H1 (cell line): Measurements from ENCODE around the gene GNAT2. TPM values are rescaled to one million over a fixed set of nuclear protein-coding genes. Genes with fewer than 3 reads are reported as not detected.

Experiments used
- CTCF ChIA-PET: fragments of 300-600 bp; sonication (Branson Sonifier 250); formaldehyde crosslinking; loops from one replicate; lab custom pipeline; 2021; ENCODE audit not compliant: partially characterized antibody; lab: Charles Lee
- POLR2A ChIA-PET: fragments of 300-600 bp; sonication (Branson Sonifier 250); formaldehyde crosslinking; loops from one replicate; lab custom pipeline; 2021; ENCODE audit warnings: inconsistent platforms; ENCODE audit not compliant: partially characterized antibody; lab: Charles Lee
- DNase-seq, 2 experiments: peaks; one replicate each; pipeline versions ENCODE4 v3.0.0 to v3.0.0-alpha.2; 2010 to 2022; ENCODE audit warnings: low spot score in 2 of 2, low read depth in 1 of 2, mixed read lengths in 1 of 2
- FAIRE-seq: peaks from 2 replicates; lab custom pipeline; 2011; peaks lifted over from hg19 to GRCh38; lab: Jason Lieb, UNC
- H2AFZ ChIP-seq: 2 replicates; pipeline ENCODE4 v1.8.1; 2012; ENCODE audit warnings: low read length, inconsistent platforms
- H2AK5ac ChIP-seq: 2 replicates; pipeline ENCODE4 v1.6.1; 2013; ENCODE audit warnings: low read depth, low read length
- H2BK120ac ChIP-seq: replicated peaks from 2 replicates; pipeline ENCODE3; 2013; ENCODE audit warnings: low read depth, low read length, inconsistent platforms
- H2BK12ac ChIP-seq: 2 replicates; pipeline ENCODE4 v1.6.1; 2013; ENCODE audit warnings: low read depth, low read length
- H2BK15ac ChIP-seq: 2 replicates; pipeline ENCODE4 v1.6.1; 2013; ENCODE audit warnings: low read length
- H2BK20ac ChIP-seq: 2 replicates; pipeline ENCODE4 v1.6.1; 2013; ENCODE audit warnings: low read length
- H2BK5ac ChIP-seq: 2 replicates; pipeline ENCODE4 v1.6.1; 2013; ENCODE audit warnings: low read depth, low read length
- H3K14ac ChIP-seq: 2 replicates; pipeline ENCODE4 v1.6.1; 2013; ENCODE audit warnings: inconsistent platforms; ENCODE audit not compliant: insufficient read length
- H3K18ac ChIP-seq: 2 replicates; pipeline ENCODE4 v1.6.1; 2013; ENCODE audit warnings: low read length; ENCODE audit errors: extremely low read depth
- H3K23ac ChIP-seq: 2 replicates; pipeline ENCODE4 v1.6.1; 2013; ENCODE audit warnings: inconsistent platforms; ENCODE audit not compliant: insufficient read length
- H3K23me2 ChIP-seq: 2 replicates; pipeline ENCODE4 v1.6.1; 2013; ENCODE audit warnings: low read depth, low read length
- H3K27ac ChIP-seq: 2 replicates; pipeline ENCODE4 v1.6.1; 2011; ENCODE audit warnings: low read depth, low read length, inconsistent platforms
- H3K27me3 ChIP-seq, 4 experiments: replicated peaks in 1 of 4; 1 replicate in 1 of 4; 2 replicates in 3 of 4; pipeline versions ENCODE4 v1.6.1 to v1.8.1; 2011 to 2013; ENCODE audit warnings: low read length in 3 of 4, mild to moderate bottlenecking in 3 of 4, inconsistent platforms in 2 of 4, mixed read lengths in 2 of 4, moderate library complexity in 1 of 4; ENCODE audit not compliant: control insufficient read depth in 3 of 4, insufficient read depth in 3 of 4; ENCODE audit errors: extremely low read depth in 1 of 4
- H3K36me3 ChIP-seq, 4 experiments: 2 replicates each; pipeline versions ENCODE4 v1.6.1 to v1.8.1; 2011 to 2013; ENCODE audit warnings: mild to moderate bottlenecking in 4 of 4, low read length in 3 of 4, moderate library complexity in 2 of 4, control low read depth in 1 of 4, inconsistent platforms in 1 of 4; ENCODE audit not compliant: insufficient read depth in 4 of 4, control insufficient read depth in 2 of 4
- H3K4ac ChIP-seq: replicated peaks from 2 replicates; pipeline ENCODE3; 2013; ENCODE audit warnings: low read length, low read depth, mixed read lengths, inconsistent platforms; ENCODE audit not compliant: insufficient read length
- H3K4me1 ChIP-seq, 4 experiments: replicated peaks in 1 of 4; 1 replicate in 1 of 4; 2 replicates in 3 of 4; pipeline versions ENCODE4 v1.6.1 to v1.8.1; 2011 to 2013; ENCODE audit warnings: low read length in 3 of 4, inconsistent platforms in 2 of 4, mixed read lengths in 1 of 4; ENCODE audit not compliant: insufficient read depth in 4 of 4, control insufficient read depth in 3 of 4
- H3K4me2 ChIP-seq, 2 experiments: 2 replicates each; pipeline versions ENCODE4 v1.6.1 to v1.8.1; 2011 to 2013; ENCODE audit warnings: low read depth in 2 of 2, low read length in 2 of 2, control low read depth in 1 of 2, inconsistent platforms in 1 of 2, mild to moderate bottlenecking in 1 of 2; ENCODE audit not compliant: insufficient read depth in 1 of 2
- H3K4me3 ChIP-seq, 4 experiments: fragments of 200-600, 300-600 bp in 1 of 4; sonication (generic), shearing (Covaris generic), sonication (Bioruptor Twin) in 1 of 4; 2 replicates each; pipeline versions ENCODE4 v1.5.1 to v1.8.1; 2011 to 2016; ENCODE audit warnings: low read length in 4 of 4, low read depth in 3 of 4, control low read depth in 2 of 4, inconsistent platforms in 2 of 4, mild to moderate bottlenecking in 2 of 4, mixed read lengths in 1 of 4, moderate library complexity in 1 of 4; ENCODE audit not compliant: insufficient read depth in 2 of 4; ENCODE audit errors: extremely low read depth in 1 of 4
- H3K56ac ChIP-seq: replicated peaks from 2 replicates; pipeline ENCODE3; 2013; ENCODE audit warnings: low read depth, mild to moderate bottlenecking, mixed read lengths, low read length, inconsistent platforms; ENCODE audit not compliant: insufficient read length
- H3K79me1 ChIP-seq: 2 replicates; pipeline ENCODE4 v1.6.1; 2013; ENCODE audit warnings: low read depth, low read length, control low read depth
- H3K79me2 ChIP-seq, 2 experiments: 2 replicates each; pipeline versions ENCODE4 v1.6.1 to v1.8.1; 2012 to 2013; ENCODE audit warnings: low read length in 2 of 2, mild to moderate bottlenecking in 2 of 2, inconsistent platforms in 1 of 2; ENCODE audit not compliant: insufficient read depth in 2 of 2, control insufficient read depth in 1 of 2
- H3K9ac ChIP-seq, 4 experiments: replicated peaks in 1 of 4; 1 replicate in 1 of 4; 2 replicates in 3 of 4; pipeline versions ENCODE4 v1.6.1 to v1.8.1; 2011 to 2013; ENCODE audit warnings: low read depth in 3 of 4, low read length in 3 of 4, control low read depth in 2 of 4, mild to moderate bottlenecking in 2 of 4, moderate library complexity in 2 of 4, inconsistent platforms in 1 of 4; ENCODE audit errors: extremely low read depth in 1 of 4
- H3K9me3 ChIP-seq, 2 experiments: 2 replicates each; pipeline versions ENCODE4 v1.6.1 to v1.8.1; 2012 to 2013; ENCODE audit warnings: mild to moderate bottlenecking in 2 of 2, moderate library complexity in 2 of 2, control low read depth in 1 of 2, inconsistent platforms in 1 of 2, low read depth in 1 of 2, low read length in 1 of 2, mixed read lengths in 1 of 2; ENCODE audit not compliant: insufficient read depth in 2 of 2
- H4K20me1 ChIP-seq, 2 experiments: replicated peaks in 1 of 2; 2 replicates each; pipeline versions ENCODE3 to v1.8.1; 2011 to 2013; ENCODE audit warnings: inconsistent platforms in 2 of 2, low read length in 2 of 2, mild to moderate bottlenecking in 1 of 2; ENCODE audit not compliant: insufficient read depth in 2 of 2, control insufficient read depth in 1 of 2
- H4K5ac ChIP-seq: 2 replicates; pipeline ENCODE4 v1.6.1; 2013; ENCODE audit warnings: low read length, low read depth, mixed read lengths, inconsistent platforms; ENCODE audit not compliant: insufficient read length
- H4K8ac ChIP-seq: 2 replicates; pipeline ENCODE4 v1.8.0; 2013; ENCODE audit warnings: mild to moderate bottlenecking, moderate library complexity, low read length, inconsistent platforms; ENCODE audit not compliant: insufficient read depth; ENCODE audit errors: extremely low read depth
- H4K91ac ChIP-seq: replicated peaks from 2 replicates; pipeline ENCODE3; 2013; ENCODE audit warnings: low read length, mixed read lengths, inconsistent platforms; ENCODE audit not compliant: insufficient read length
- CBX5 ChIP-seq: fragments of 300-800, 300-1000 bp; sonication (generic); IDR thresholded peaks from 2 replicates; pipeline ENCODE4 v1.7.1; 2016; ENCODE audit warnings: antibody characterized with exemption, low read length, low read depth
- CBX8 ChIP-seq: fragments of 300-800, 300-1000 bp; sonication (generic); IDR thresholded peaks from 2 replicates; pipeline ENCODE4 v1.7.1; 2016; ENCODE audit warnings: low read depth, low read length, borderline replicate concordance
- EGR1 ChIP-seq: IDR thresholded peaks from 2 replicates; pipeline ENCODE4 v1.6.1; 2011; ENCODE audit warnings: low read depth, low read length, borderline replicate concordance
- HDAC2 ChIP-seq, 2 experiments: fragments of 300-600 bp in 1 of 2; sonication (generic) in 1 of 2; IDR thresholded peaks; 2 replicates each; pipeline ENCODE4 v1.6.1; 2011 to 2012; ENCODE audit warnings: low read depth in 2 of 2, low read length in 2 of 2, mild to moderate bottlenecking in 2 of 2, moderate library complexity in 2 of 2, borderline replicate concordance in 1 of 2, inconsistent platforms in 1 of 2
- JUN ChIP-seq: IDR thresholded peaks from 2 replicates; pipeline ENCODE4 v1.6.1; 2011; ENCODE audit warnings: low read depth, mild to moderate bottlenecking, improper control_type of control experiment, low read length
- SP1 ChIP-seq: IDR thresholded peaks from 2 replicates; pipeline ENCODE4 v1.6.1; 2011; ENCODE audit warnings: low read depth, low read length
- SP2 ChIP-seq: IDR thresholded peaks from 2 replicates; pipeline ENCODE4 v1.6.1; 2012; ENCODE audit warnings: mild to moderate bottlenecking, low read length, inconsistent platforms
- SUZ12 ChIP-seq: fragments of 200-600 bp; sonication (generic); IDR thresholded peaks from 2 replicates; pipeline ENCODE4 v1.6.1; 2012; ENCODE audit warnings: mild to moderate bottlenecking, inconsistent platforms, low read length, moderate library complexity, mixed read lengths
- WGBS, 2 experiments: shearing (Covaris generic) in 1 of 2; methylation state at CpG; one replicate each; pipeline versions ENCODE4 v1.1.6 to v1.1.7; 2013 to 2015; ENCODE audit warnings: low lambda C conversion rate in 2 of 2, mixed read lengths in 2 of 2, inconsistent platforms in 1 of 2, low coverage in 1 of 2, missing lambda C conversion rate in 1 of 2; ENCODE audit not compliant: insufficient replicate concordance in 2 of 2, insufficient coverage in 1 of 2, insufficient read length in 1 of 2; ENCODE audit errors: extremely low coverage in 1 of 2, missing lambda C conversion rate in 1 of 2; 5-methylcytosine and 5-hydroxymethylcytosine counted together
- polyA plus RNA-seq, 7 experiments: library from polyadenylated mRNA; depleted of rRNA in 3 of 7; stranded (reverse) in 5 of 7; unstranded in 2 of 7; fragments of >200 nt in 5 of 7; fragments of 200-250 nt in 2 of 7; gene quantifications; 1 replicate in 5 of 7; 2 replicates in 1 of 7; 4 replicates in 1 of 7; pipeline versions ENCODE4 v1.2.1 to v1.2.3, GENCODE V29; 2011 to 2013; ENCODE audit warnings: missing spikeins in 2 of 7, mixed read lengths in 2 of 7
- total RNA-seq: library from RNA; stranded (reverse); fragmentation: NEBNext Ultra II Directional; extraction: Animal tissue kit (Norgen Biotek cat#: 25700); gene quantifications from 2 replicates; pipeline ENCODE4 v1.2.1, GENCODE V29; 2021
- TF ChIP-seq, protein P1 (sequence below): IDR thresholded peaks from 2 replicates; pipeline ENCODE4 v1.6.1; 2012; ENCODE audit warnings: inconsistent platforms
- TF ChIP-seq, protein P2 (sequence below): IDR thresholded peaks from 2 replicates; pipeline ENCODE4 v1.6.1; 2012; ENCODE audit warnings: inconsistent platforms
- TF ChIP-seq, protein P3 (sequence below): IDR thresholded peaks from 2 replicates; pipeline ENCODE4 v1.6.1; 2012; ENCODE audit warnings: low read length, inconsistent platforms

The GNAT2 gene
- total and polyA plus RNA-seq, 2 of the 8 experiments (the other 6 are each of a cell fraction or from before 2014, with no cell fraction given): 0.05 TPM; not detected in 1

DNA sequence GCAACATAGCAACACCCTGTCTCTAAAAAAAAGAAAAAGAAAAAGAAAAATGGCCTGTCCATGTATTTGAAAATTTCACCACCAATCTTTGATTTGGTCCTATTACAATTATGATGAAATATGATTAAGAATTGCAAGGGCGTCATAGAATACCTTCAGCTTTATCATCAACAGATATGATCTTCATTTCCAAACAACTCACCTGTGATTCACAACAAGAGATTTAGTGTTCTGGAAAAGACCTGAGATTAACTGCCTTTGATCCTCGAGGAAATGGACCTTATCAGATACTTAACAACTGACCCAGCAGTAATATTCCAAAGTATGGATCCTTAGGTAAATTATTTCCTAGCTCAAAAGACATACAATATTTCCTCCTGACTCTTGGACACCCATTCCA is 33.0 kb upstream of the GNAT2 start:
- H3K4me3 ChIP-seq: no peak overlapping the region
- H2BK5ac ChIP-seq: no peak overlapping the region
- H4K5ac ChIP-seq: no peak overlapping the region
- no peak overlapping the region for H3K23ac ChIP-seq
- no peak overlapping the region for H2BK12ac ChIP-seq
- H3K23me2 ChIP-seq: peaks cover 9% of the 10 kb centered on the region
- DNase-seq (no peak), FAIRE-seq (no peak)
- H2BK120ac ChIP-seq: no peak overlapping the region
- no peak overlapping the region for H3K27ac ChIP-seq
- no peak overlapping the region for H2BK15ac ChIP-seq
- no peak overlapping the region for H4K91ac ChIP-seq
- H2AFZ ChIP-seq: no peak overlapping the region
- H3K18ac ChIP-seq: no peak overlapping the region
- ChIA-PET POLR2A (interaction anchor here (1.4 to 2.2 kb wide), 2 partner anchors 8 to 10 kb away, joined by 4 to 6 read pairs; no protein-coding TSS in a partner anchor), CTCF (interaction anchor here (0.6 to 11.8 kb wide), 9 partner anchors 12 to 121 kb away, joined by 3 to 185 read pairs (median 3); partner anchors contain the start of gene GSTM1)
- no peaks in the 10 kb centered on the region for H3K79me2 ChIP-seq
- no peak overlapping the region for H4K8ac ChIP-seq
- 0 out of 7 replicates have a peak, but pooled peaks cover 0 to 3% (median 0%) of the 10 kb centered on the region in 4 experiments for H3K4me1 ChIP-seq
- 88% methylated on average over 2 of the region's 2 CpGs; no CpG with 5 or more reads in 1 of the 2 experiments for WGBS, 2 experiments
- no peak overlapping the region for H3K9ac ChIP-seq
- no peaks in the 10 kb centered on the region for H3K79me1 ChIP-seq
- no peak overlapping the region for H3K4ac ChIP-seq
- no peak overlapping the region for H3K56ac ChIP-seq
- no peak overlapping the region for H3K4me2 ChIP-seq
- peaks cover 0 to 5% (median 4%) of the 10 kb centered on the region in 4 experiments; a peak in 6 of 7 replicates for H3K27me3 ChIP-seq
- H3K14ac ChIP-seq: no peak overlapping the region
- H2BK20ac ChIP-seq: no peak overlapping the region
- H3K9me3 ChIP-seq: no peaks in the 10 kb centered on the region
- no peaks in the 10 kb centered on the region for H3K36me3 ChIP-seq
- H4K20me1 ChIP-seq: no peaks in the 10 kb centered on the region
- no peak overlapping the region for H2AK5ac ChIP-seq
- TF ChIP-seq EGR1 (no peak), CBX5 (no peak), SP1 (no peak), CBX8 (no peak), JUN (no peak), SUZ12 (no peak), SP2 (no peak), HDAC2 (IDR thresholded peaks at IDR 0.05; ENCODE audit: borderline replicate concordance in 1 of 2, low read depth in 2 of 2, low read length in 2 of 2) (no peak)
- TF ChIP-seq, protein P1, sequence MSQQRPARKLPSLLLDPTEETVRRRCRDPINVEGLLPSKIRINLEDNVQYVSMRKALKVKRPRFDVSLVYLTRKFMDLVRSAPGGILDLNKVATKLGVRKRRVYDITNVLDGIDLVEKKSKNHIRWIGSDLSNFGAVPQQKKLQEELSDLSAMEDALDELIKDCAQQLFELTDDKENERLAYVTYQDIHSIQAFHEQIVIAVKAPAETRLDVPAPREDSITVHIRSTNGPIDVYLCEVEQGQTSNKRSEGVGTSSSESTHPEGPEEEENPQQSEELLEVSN: no peak
- TF ChIP-seq, protein P2, sequence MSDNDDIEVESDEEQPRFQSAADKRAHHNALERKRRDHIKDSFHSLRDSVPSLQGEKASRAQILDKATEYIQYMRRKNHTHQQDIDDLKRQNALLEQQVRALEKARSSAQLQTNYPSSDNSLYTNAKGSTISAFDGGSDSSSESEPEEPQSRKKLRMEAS: no peak
- TF ChIP-seq, protein P3, sequence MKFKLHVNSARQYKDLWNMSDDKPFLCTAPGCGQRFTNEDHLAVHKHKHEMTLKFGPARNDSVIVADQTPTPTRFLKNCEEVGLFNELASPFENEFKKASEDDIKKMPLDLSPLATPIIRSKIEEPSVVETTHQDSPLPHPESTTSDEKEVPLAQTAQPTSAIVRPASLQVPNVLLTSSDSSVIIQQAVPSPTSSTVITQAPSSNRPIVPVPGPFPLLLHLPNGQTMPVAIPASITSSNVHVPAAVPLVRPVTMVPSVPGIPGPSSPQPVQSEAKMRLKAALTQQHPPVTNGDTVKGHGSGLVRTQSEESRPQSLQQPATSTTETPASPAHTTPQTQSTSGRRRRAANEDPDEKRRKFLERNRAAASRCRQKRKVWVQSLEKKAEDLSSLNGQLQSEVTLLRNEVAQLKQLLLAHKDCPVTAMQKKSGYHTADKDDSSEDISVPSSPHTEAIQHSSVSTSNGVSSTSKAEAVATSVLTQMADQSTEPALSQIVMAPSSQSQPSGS: no peak
